ENCODE results near the gene HELZ2. TPM values are rescaled to one million over a fixed set of nuclear protein-coding genes. Genes with fewer than 3 reads are reported as not detected.
A peak's percentile ranks its signal among the peaks of the same experiment; 100 is the strongest.
"Not testable (repeated sequence)": the region's sequence is repeated elsewhere in the genome, so short reads cannot be mapped to it uniquely, and the experiment has no call there.

HELZ2 gene
- total RNA-seq, 8 experiments from 2014 or later: 4.7 to 19.3 (median 14.1) TPM

- in situ Hi-C loops (cut with MboI; ENCODE audit: low pct_unique_long_range_greater_than_20kb in 2 of 9, low sequenced_read_pairs in 9 of 9, unreplicated experiment in 9 of 9); H3K4me1 ChIP-seq (replicated peaks in 1 of 2); ATAC-seq (replicated peaks in 6 of 8); H3K27ac ChIP-seq; H3K4me3 ChIP-seq: not testable (repeated sequence)
- no CpG with 5 or more reads among the region's 11 CpGs for WGBS, 10 experiments
Observed at GRCh38 chr20:63571087-63571478, 3.0 kb downstream of the HELZ2 start.

DNA sequence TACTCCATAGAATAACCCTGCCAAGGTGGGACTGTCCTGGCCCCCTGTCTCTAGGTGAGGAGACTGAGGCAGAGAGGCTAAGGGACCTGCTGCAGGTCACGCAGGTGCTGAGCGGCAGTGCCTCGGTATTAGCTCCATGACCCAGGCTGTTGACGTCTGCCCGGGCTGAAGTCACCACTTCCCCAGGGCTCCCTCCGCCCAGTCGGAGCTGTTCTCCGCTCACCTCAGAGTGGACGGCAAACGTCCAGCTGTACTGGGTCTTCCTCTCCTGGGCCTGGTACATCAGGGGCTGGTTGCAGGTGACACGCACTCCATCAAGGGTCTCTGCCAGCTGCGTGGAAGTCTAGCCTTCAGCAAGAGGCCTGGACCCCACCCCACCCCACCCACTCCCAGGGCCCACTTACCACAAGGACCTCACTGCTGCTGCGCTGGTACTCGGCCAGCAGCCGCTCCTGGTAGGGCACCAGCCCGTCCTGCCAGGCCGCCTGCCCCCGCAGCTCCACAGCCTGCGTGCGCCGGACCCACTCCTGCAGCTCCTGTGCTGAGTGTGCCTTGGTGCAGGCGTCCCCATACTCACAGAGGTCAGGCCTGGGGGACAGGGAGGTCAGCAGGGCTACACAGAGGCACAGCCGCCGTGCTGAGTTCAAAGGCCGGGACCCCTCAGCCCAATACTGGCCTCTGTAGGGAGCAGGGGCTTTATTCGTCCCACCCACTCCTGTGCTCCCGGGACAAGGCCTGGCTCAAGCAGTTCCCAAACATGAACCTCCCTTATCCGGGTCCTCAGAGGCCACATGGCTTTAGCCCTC, 3.6 kb downstream of the HELZ2 start:
- H3K4me1 ChIP-seq (replicated peaks in 1 of 2): peaks cover 0 to 9% of the 10 kb centered on the region in 2 donors
- no peak overlapping the region for H3K4me3 ChIP-seq
- no peak overlapping the region for H3K27ac ChIP-seq
- no peak for ATAC-seq (replicated peaks in 6 of 8)
- WGBS, 10 experiments: 58 to 97% (median 80%) methylated on average over 2 to 6 of the region's 28 CpGs; no CpG with 5 or more reads in 7 of the 10 experiments
- in situ Hi-C loops (cut with MboI; ENCODE audit: low pct_unique_long_range_greater_than_20kb in 2 of 9, low sequenced_read_pairs in 9 of 9, unreplicated experiment in 9 of 9): no loop called here

DNA sequence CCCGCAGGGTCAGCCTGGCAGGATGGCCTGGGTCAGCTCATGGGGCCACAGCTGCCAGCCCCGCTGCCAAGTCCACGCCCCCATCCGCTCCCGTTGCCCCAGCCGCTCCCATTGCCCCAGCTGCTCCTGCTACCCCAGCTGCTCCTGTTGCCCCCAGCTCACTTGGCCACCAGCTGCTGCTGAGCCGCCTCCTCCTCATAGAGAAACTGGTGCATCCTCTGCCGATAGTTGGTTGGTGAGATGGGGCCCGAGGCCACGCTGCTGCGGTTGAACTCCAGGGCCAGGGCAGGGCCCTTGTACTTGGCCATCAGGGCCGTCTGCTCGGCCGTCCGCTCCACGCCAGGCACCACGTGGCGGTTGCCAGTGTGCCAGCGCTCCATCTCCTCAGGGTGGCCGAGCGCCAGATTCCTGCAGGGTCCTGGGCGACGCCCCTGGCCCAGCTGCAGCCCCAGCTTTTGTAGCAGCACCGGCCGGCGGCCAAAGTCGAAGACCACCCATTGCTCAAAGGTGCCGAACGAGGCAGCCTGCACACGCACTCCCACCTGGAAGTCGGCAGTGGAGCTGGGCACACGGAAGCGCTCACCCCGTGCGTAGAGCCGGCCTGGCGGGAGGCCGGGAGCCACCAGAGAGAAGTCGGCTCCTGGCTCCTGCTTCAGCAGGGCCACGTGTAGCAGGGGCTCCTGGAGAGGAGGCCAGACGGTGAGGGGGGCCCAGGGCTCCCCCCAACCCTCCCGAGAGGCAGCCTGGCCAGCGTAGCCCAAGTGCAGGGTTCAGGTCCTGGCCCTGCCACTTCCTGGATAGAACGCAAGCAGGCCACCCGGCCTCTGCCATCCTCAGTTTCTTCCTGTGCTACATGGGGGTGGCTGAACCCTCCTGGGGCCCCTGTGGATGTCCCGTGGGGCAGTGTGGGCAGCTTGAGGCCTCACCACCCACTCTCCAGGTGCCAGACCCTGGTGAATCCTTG, 4.8 kb downstream of the HELZ2 start:
- 83 to 90% (median 88%) methylated on average over 1 to 14 of the region's 46 CpGs; no CpG with 5 or more reads in 7 of the 10 experiments for WGBS, 10 experiments
- ATAC-seq (replicated peaks in 6 of 8): no peak
- no peak overlapping the region for H3K4me3 ChIP-seq
- in situ Hi-C loops (cut with MboI; ENCODE audit: low pct_unique_long_range_greater_than_20kb in 2 of 9, low sequenced_read_pairs in 9 of 9, unreplicated experiment in 9 of 9): no loop called here
- H3K4me1 ChIP-seq (replicated peaks in 1 of 2): peaks cover 0 to 7% of the 10 kb centered on the region in 2 donors
- no peak overlapping the region for H3K27ac ChIP-seq

DNA sequence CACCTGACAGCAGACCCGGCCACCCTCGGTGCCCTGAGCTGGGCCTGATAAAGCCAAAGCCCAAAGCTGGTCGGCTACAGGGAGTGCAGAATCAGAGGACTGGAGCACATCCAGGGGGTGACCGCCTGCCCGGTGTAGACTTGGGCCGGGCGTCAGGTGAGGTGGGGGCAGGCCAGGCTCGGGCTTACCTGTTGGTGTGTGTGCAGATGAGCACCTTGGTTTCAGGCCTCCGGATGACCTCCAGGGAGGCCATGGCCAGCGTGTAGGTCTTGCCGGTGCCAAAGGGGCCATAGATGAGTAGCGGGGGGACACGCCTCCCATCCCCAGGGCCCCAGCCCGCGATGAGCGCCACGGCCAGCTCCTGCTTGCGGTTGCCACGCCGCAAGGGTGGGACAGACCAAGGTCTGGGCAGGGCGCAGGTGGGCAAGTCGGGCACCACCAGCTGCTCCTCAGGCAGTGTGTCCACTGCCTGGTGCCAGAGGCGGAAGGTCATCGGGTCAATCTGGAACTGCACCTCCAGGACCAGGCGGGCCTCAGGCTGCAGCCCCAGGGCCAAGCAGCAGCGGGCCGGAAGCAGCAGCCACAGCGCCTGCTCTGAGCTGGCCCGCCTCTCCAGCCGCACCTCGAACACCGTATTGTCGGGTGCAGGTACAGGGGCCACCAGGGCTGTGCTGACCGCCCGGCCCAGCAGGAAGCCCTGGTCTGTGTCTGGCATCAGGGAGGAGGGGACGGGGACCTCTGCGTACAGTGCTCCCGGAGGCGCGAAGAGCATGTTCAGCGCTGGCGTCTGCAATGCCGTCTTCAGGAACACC, 5.7 kb downstream of the HELZ2 start:
- no peak for ATAC-seq (replicated peaks in 6 of 8)
- in situ Hi-C loops (cut with MboI; ENCODE audit: low pct_unique_long_range_greater_than_20kb in 2 of 9, low sequenced_read_pairs in 9 of 9, unreplicated experiment in 9 of 9): no loop called here
- H3K4me3 ChIP-seq: no peak overlapping the region
- peaks cover 0 to 5% of the 10 kb centered on the region in 2 donors for H3K4me1 ChIP-seq (replicated peaks in 1 of 2)
- H3K27ac ChIP-seq: no peak overlapping the region
- WGBS, 10 experiments: 80 to 100% (median 93%) methylated on average over 1 to 3 of the region's 43 CpGs; no CpG with 5 or more reads in 4 of the 10 experiments

DNA sequence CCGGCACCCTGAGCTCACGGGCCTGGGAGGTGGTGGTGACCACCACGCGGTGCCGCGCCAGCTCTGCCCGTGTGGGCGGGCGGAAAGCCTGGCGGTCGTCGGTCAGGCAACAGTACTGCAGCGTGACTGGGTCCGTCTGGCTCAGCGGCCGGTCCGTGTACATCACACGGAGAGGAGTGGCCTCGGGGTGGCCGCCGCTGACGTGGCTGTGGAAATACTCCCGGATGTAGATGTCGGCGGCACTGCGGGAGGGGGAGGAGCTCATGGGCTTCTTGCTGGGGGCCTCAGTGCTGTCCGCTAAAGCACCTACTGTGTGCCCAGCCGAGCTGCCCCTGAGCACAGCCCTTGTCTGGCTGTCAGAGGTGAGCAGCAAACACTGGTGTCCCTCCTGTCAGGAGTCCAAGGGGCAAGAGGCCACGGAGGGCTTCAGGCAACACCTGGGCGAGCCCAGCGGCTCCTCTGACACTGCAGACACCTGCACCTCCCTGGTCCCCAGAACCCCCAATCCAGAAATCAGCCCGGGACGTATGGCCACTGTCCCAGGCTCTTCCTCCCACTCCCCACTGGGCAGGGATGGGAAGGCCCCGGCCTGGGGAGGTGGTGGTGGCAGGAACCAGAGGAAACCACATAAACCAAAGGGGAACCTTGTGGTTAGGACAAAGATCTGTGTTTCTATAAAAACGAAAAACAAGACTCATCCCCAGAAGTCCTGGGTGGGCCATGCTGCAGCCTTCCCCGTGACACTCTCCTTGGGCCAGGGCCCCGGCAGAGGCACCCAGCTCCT, 6.5 kb downstream of the HELZ2 start:
- in situ Hi-C loops (cut with MboI; ENCODE audit: low pct_unique_long_range_greater_than_20kb in 2 of 9, low sequenced_read_pairs in 9 of 9, unreplicated experiment in 9 of 9): no loop called here
- WGBS, 10 experiments: 33 to 100% (median 80%) methylated on average over 1 to 4 of the region's 37 CpGs; no CpG with 5 or more reads in 5 of the 10 experiments

DNA sequence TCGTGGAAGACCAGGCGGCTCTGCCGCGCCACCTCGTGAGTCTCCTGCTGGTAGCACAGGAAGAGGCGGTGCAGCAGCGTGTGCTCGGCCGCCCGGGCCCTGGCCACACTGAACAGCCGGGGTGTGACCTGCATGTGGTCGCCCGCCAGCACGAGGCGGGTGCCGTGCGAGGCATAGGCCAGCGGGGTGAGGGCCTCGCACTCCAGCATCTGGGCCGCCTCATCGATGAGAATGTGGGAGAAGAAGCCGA, 7.0 kb downstream of the HELZ2 start:
- no peaks in the 10 kb centered on the region for H3K4me1 ChIP-seq (replicated peaks in 1 of 2)
- no peak overlapping the region for H3K27ac ChIP-seq
- no CpG with 5 or more reads among the region's 22 CpGs for WGBS, 10 experiments
- in situ Hi-C loops (cut with MboI; ENCODE audit: low pct_unique_long_range_greater_than_20kb in 2 of 9, low sequenced_read_pairs in 9 of 9, unreplicated experiment in 9 of 9): no loop called here
- ATAC-seq (replicated peaks in 6 of 8): peak in 1 of 8 experiments; percentile 8
- no peak overlapping the region for H3K4me3 ChIP-seq

More for the DNA sequence above, 6.5 kb downstream of the HELZ2 start:
- peak in 2 of 8 experiments; percentile 1 to 10 for ATAC-seq (replicated peaks in 6 of 8)
- no peaks in the 10 kb centered on the region for H3K4me1 ChIP-seq (replicated peaks in 1 of 2)
- H3K4me3 ChIP-seq: no peak overlapping the region
- no peak overlapping the region for H3K27ac ChIP-seq

DNA sequence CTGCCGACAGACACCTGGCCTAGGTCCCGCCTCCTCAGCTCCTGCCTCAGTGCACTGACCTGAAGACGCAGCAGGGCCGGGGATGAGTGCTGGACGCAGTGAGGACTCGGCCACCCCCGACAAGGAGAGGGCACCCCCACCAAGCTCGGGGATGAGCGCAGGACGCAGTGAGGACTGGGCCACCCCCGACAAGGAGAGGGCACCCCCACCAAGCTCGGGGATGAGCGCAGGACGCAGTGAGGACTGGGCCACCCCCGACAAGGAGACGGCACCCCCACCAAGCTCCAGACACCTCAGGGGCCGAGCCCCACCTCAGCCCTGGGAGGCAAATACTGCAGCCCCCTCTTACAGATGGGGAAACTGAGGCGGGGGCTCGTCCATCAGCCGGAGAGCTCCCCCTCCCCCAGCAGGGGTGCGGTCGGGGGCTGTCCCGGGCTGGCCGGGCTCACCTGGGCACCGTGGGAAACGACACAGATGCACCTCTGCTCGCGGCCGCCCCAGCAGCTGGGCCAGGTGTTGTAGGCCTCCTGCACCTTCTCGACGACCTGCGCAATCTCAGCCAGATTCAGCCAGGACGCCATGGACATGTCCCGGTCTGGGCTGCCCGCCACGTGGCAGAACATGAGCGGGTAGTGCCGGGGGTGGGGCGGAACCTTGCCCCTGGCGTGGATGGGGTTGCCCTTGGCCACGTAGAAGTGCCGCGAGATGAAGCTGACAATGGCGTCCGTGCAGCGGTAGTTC, 7.5 kb downstream of the HELZ2 start:
- peak in 5 of 8 experiments; percentile 8 to 38 (median 21) for ATAC-seq (replicated peaks in 6 of 8)
- Histone ChIP-seq H3K4me3 (no peak overlapping the region), H3K4me1 (replicated peaks in 1 of 2) (no peaks in the 10 kb centered on the region), H3K27ac (no peak overlapping the region)
- 81 to 100% (median 100%) methylated on average over 1 to 4 of the region's 46 CpGs; no CpG with 5 or more reads in 7 of the 10 experiments for WGBS, 10 experiments
- in situ Hi-C loops (cut with MboI; ENCODE audit: low pct_unique_long_range_greater_than_20kb in 2 of 9, low sequenced_read_pairs in 9 of 9, unreplicated experiment in 9 of 9): no loop called here

GRCh38 chr20:63565699-63566335, 8.2 kb downstream of the HELZ2 start:
- peak in 3 of 8 experiments; percentile 3 to 5 (median 3) for ATAC-seq (replicated peaks in 6 of 8)
- Histone ChIP-seq H3K4me3 (no peak overlapping the region), H3K4me1 (replicated peaks in 1 of 2) (no peaks in the 10 kb centered on the region), H3K27ac (no peak overlapping the region)
- in situ Hi-C loops (cut with MboI; ENCODE audit: low pct_unique_long_range_greater_than_20kb in 2 of 9, low sequenced_read_pairs in 9 of 9, unreplicated experiment in 9 of 9): no loop called here
- WGBS, 10 experiments: 70 to 94% (median 91%) methylated on average over 2 to 12 of the region's 43 CpGs; no CpG with 5 or more reads in 5 of the 10 experiments

- H3K4me3 ChIP-seq: no peak overlapping the region
- 80 to 95% (median 92%) methylated on average over 3 to 13 of the region's 61 CpGs; no CpG with 5 or more reads in 3 of the 10 experiments for WGBS, 10 experiments
- in situ Hi-C loops (cut with MboI; ENCODE audit: low pct_unique_long_range_greater_than_20kb in 2 of 9, low sequenced_read_pairs in 9 of 9, unreplicated experiment in 9 of 9): no loop called here
- no peaks in the 10 kb centered on the region for H3K4me1 ChIP-seq (replicated peaks in 1 of 2)
- ATAC-seq (replicated peaks in 6 of 8): no peak
- H3K27ac ChIP-seq: no peak overlapping the region
Observed at GRCh38 chr20:63565021-63565698, 8.9 kb downstream of the HELZ2 start.

GRCh38 chr20:63564036-63564810, 9.8 kb downstream of the HELZ2 start:
- Histone ChIP-seq H3K27ac (no peak overlapping the region), H3K4me1 (replicated peaks in 1 of 2) (no peaks in the 10 kb centered on the region), H3K4me3 (no peak overlapping the region)
- ATAC-seq (replicated peaks in 6 of 8): no peak
- in situ Hi-C loops (cut with MboI; ENCODE audit: low pct_unique_long_range_greater_than_20kb in 2 of 9, low sequenced_read_pairs in 9 of 9, unreplicated experiment in 9 of 9): no loop called here
- WGBS, 10 experiments: 80 to 100% (median 91%) methylated on average over 4 to 7 of the region's 62 CpGs; no CpG with 5 or more reads in 6 of the 10 experiments

Measured in motor neuron (in vitro differentiated cells).